Lower leg skin (tissue), 3 donors: ENCODE results near the gene TRAF3IP1.

Experiments used
- CTCF ChIP-seq, 3 donors: fragments of 450-650 bp; IDR thresholded peaks; one replicate each; pipeline ENCODE4 v1.5.1; 2016; ENCODE audit warnings: antibody characterized with exemption in 3 of 3, mild to moderate bottlenecking in 3 of 3, moderate library complexity in 2 of 3
- POLR2A ChIP-seq, 2 donors: fragments of 450-650 bp; IDR thresholded peaks; one replicate each; pipeline ENCODE4 v1.6.1; 2016 to 2017; ENCODE audit warnings: antibody characterized with exemption in 2 of 2, mild to moderate bottlenecking in 1 of 2, moderate library complexity in 1 of 2

- TF ChIP-seq CTCF (IDR thresholded peaks at IDR 0.05) = no peak
- no peak for TF ChIP-seq POLR2A (IDR thresholded peaks at IDR 0.05)
These were observed 32.0 kb downstream of the TRAF3IP1 start for GRCh38 chr2:238352361-238352760.
